GM12892 (cell line): ENCODE measurements around the gene GP5.

Source experiments
- POLR2A ChIP-seq: IDR thresholded peaks from 2 replicates; pipeline ENCODE4 v1.6.1; 2011; ENCODE audit warnings: low read depth, low read length, control low read depth
- POLR2AphosphoS5 ChIP-seq: IDR thresholded peaks from 2 replicates; pipeline ENCODE4 v1.6.1; 2011; ENCODE audit warnings: low read depth, low read length, control low read depth
- TAF1 ChIP-seq: IDR thresholded peaks from 2 replicates; pipeline ENCODE4 v1.6.1; 2011; ENCODE audit warnings: low read depth, mild to moderate bottlenecking, control low read depth, low read length, borderline replicate concordance

- TF ChIP-seq POLR2AphosphoS5, result no peak
- no peak for TF ChIP-seq POLR2A
- no peak for TF ChIP-seq TAF1
Measured at GRCh38 chr3:194377708-194378107, 21.4 kb downstream of the GP5 start.
